Measurements from ENCODE around the gene SORBS1. TPM values are rescaled to one million over a fixed set of nuclear protein-coding genes. Genes with fewer than 3 reads are reported as not detected.

SORBS1 gene
- polyA plus RNA-seq, 1 donor from 2014 or later, result 39.5 TPM

DNA sequence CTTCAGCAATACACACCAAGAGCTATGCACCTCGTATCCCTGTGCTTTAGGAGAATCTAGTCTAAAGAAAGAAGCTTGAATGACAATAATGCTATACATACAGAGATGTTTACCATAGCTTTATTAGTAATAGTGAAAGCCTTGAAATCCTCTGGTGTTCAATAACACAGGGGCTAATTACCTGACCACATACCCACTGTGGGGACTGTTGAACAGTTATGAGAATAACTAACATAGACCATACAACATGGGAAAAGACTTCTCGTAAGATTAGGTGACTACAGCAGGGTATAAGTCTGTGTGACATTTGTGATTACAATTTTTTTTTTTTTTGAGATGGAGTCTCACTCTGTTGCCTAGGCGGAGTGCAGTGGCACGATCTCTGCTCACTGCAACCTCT, 111.0 kb downstream of the SORBS1 start:
- Histone ChIP-seq H3K4me3 (ENCODE audit: low read length) (no peak overlapping the region), H3K9me2 (ENCODE audit: insufficient read depth, low read length) (no peaks in the 10 kb centered on the region), H3K79me2 (replicated peaks; ENCODE audit: insufficient read depth, low read length) (no peaks in the 10 kb centered on the region), H2AFZ (ENCODE audit: low read depth, low read length) (no peak overlapping the region), H3K9me3 (ENCODE audit: low read length) (no peaks in the 10 kb centered on the region), H3K36me3 (ENCODE audit: insufficient read depth, low read length) (no peaks in the 10 kb centered on the region), H3K27me3 (ENCODE audit: insufficient read depth, low read depth, low read length) (no peaks in the 10 kb centered on the region), H3F3A (ENCODE audit: insufficient read depth, low read length, poor library complexity, severe bottlenecking) (no peaks in the 10 kb centered on the region), H3K9ac (ENCODE audit: low read length) (no peak overlapping the region), H3K4me2 (ENCODE audit: low read length) (no peak overlapping the region), H3K27ac (ENCODE audit: low read length) (no peak overlapping the region), H4K20me1 (ENCODE audit: insufficient read depth) (no peaks in the 10 kb centered on the region)
- TF ChIP-seq EZH2 (IDR thresholded peaks at IDR 0.05; ENCODE audit: borderline replicate concordance, insufficient read depth, low read length, poor library complexity, severe bottlenecking) (no peak), MXI1 (conservative IDR thresholded peaks at IDR 0.05; ENCODE audit: poor library complexity, severe bottlenecking) (no peak), EP300 (conservative IDR thresholded peaks at IDR 0.05; ENCODE audit: poor library complexity, severe bottlenecking) (no peak), SMC3 (conservative IDR thresholded peaks at IDR 0.05; ENCODE audit: poor library complexity) (no peak), POLR2AphosphoS5 (IDR thresholded peaks at IDR 0.05) (no peak), REST (IDR thresholded peaks at IDR 0.05; ENCODE audit: borderline replicate concordance) (no peak)
- TF ChIP-seq, protein P1, sequence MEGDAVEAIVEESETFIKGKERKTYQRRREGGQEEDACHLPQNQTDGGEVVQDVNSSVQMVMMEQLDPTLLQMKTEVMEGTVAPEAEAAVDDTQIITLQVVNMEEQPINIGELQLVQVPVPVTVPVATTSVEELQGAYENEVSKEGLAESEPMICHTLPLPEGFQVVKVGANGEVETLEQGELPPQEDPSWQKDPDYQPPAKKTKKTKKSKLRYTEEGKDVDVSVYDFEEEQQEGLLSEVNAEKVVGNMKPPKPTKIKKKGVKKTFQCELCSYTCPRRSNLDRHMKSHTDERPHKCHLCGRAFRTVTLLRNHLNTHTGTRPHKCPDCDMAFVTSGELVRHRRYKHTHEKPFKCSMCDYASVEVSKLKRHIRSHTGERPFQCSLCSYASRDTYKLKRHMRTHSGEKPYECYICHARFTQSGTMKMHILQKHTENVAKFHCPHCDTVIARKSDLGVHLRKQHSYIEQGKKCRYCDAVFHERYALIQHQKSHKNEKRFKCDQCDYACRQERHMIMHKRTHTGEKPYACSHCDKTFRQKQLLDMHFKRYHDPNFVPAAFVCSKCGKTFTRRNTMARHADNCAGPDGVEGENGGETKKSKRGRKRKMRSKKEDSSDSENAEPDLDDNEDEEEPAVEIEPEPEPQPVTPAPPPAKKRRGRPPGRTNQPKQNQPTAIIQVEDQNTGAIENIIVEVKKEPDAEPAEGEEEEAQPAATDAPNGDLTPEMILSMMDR (IDR thresholded peaks at IDR 0.05; ENCODE audit: poor library complexity, severe bottlenecking), result no peak

DNA sequence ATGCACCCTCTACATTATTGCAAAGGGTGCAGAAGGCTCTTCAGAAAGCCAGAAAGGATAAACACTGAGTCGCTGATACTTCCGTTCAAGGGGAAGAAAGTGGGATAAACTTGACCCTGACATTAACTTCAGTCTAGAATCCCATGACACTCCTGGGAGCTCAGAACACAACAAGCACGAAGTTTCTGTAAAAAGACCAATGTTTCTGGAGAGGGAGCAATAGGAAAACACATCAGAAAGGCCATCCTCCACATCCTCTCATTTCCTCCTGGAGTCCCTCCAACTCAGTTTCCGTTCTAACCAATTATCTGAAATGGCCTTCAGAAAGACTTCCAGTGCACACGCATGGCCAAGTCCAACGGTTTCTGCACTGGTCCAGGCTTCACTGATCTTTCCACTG, 113.5 kb downstream of the SORBS1 start:
- Histone ChIP-seq H3K27me3 (ENCODE audit: insufficient read depth, low read depth, low read length) (no peaks in the 10 kb centered on the region), H3K27ac (ENCODE audit: low read length) (no peak overlapping the region), H3K79me2 (replicated peaks; ENCODE audit: insufficient read depth, low read length) (no peaks in the 10 kb centered on the region), H4K20me1 (ENCODE audit: insufficient read depth) (no peaks in the 10 kb centered on the region), H3K4me3 (ENCODE audit: low read length) (no peak overlapping the region), H3K9me3 (ENCODE audit: low read length) (no peaks in the 10 kb centered on the region), H2AFZ (ENCODE audit: low read depth, low read length) (no peak overlapping the region), H3F3A (ENCODE audit: insufficient read depth, low read length, poor library complexity, severe bottlenecking) (no peaks in the 10 kb centered on the region), H3K36me3 (ENCODE audit: insufficient read depth, low read length) (no peaks in the 10 kb centered on the region), H3K9me2 (ENCODE audit: insufficient read depth, low read length) (no peaks in the 10 kb centered on the region), H3K4me2 (ENCODE audit: low read length) (no peak overlapping the region), H3K9ac (ENCODE audit: low read length) (no peak overlapping the region)
- TF ChIP-seq, protein P1 (IDR thresholded peaks at IDR 0.05; ENCODE audit: poor library complexity, severe bottlenecking), result no peak
- TF ChIP-seq RAD21 (conservative IDR thresholded peaks at IDR 0.05), result no peak
- TF ChIP-seq REST (IDR thresholded peaks at IDR 0.05; ENCODE audit: borderline replicate concordance), result no peak
- no peak for TF ChIP-seq TAF1 (IDR thresholded peaks at IDR 0.05; ENCODE audit: low read depth)
- TF ChIP-seq EP300 (conservative IDR thresholded peaks at IDR 0.05; ENCODE audit: poor library complexity, severe bottlenecking), result no peak
- no peak for TF ChIP-seq POLR2AphosphoS5 (IDR thresholded peaks at IDR 0.05)
- no peak for TF ChIP-seq SMC3 (conservative IDR thresholded peaks at IDR 0.05; ENCODE audit: poor library complexity)
- TF ChIP-seq EZH2 (IDR thresholded peaks at IDR 0.05; ENCODE audit: borderline replicate concordance, insufficient read depth, low read length, poor library complexity, severe bottlenecking), result no peak
- TF ChIP-seq MXI1 (conservative IDR thresholded peaks at IDR 0.05; ENCODE audit: poor library complexity, severe bottlenecking), result no peak

Measured in neural cell (in vitro differentiated cells).